Fibroblast of the aortic adventitia (primary cell): ENCODE measurements around the gene NSMCE4A. TPM values are rescaled to one million over a fixed set of nuclear protein-coding genes. Genes with fewer than 3 reads are reported as not detected.
"Not testable (repeated sequence)": the region's sequence is repeated elsewhere in the genome, so short reads cannot be mapped to it uniquely, and the experiment has no call there.

Source experiments
- DNase-seq: peaks from one replicate; pipeline ENCODE4 v3.0.0-alpha.2; 2010; ENCODE audit warnings: low read depth
- H3K4me3 ChIP-seq: 2 replicates; pipeline ENCODE4 v1.5.1; 2011; ENCODE audit warnings: low read depth, mild to moderate bottlenecking, control low read depth, low read length, moderate library complexity
- CTCF ChIP-seq: IDR thresholded peaks from 2 replicates; pipeline ENCODE4 v1.5.1; 2011; ENCODE audit warnings: mild to moderate bottlenecking, low read length, control low read depth, inconsistent platforms; ENCODE audit not compliant: insufficient read depth
- total RNA-seq: library from RNA; depleted of rRNA; stranded (reverse); fragments of >200 nt; gene quantifications from 2 replicates; pipeline ENCODE4 v1.2.3, GENCODE V29; 2012; ENCODE audit warnings: low replicate concordance

NSMCE4A gene, protein sequence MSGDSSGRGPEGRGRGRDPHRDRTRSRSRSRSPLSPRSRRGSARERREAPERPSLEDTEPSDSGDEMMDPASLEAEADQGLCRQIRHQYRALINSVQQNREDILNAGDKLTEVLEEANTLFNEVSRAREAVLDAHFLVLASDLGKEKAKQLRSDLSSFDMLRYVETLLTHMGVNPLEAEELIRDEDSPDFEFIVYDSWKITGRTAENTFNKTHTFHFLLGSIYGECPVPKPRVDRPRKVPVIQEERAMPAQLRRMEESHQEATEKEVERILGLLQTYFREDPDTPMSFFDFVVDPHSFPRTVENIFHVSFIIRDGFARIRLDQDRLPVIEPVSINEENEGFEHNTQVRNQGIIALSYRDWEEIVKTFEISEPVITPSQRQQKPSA
- 25.0 and 39.3 TPM in 2 replicates for total RNA-seq

GRCh38 chr10:121974535-121975294 lies at the start of gene NSMCE4A:
Gene NSMCE4A (minus strand): TSS chr10:121975217. CDS start chr10:121975165, 52 bp downstream.
- TF ChIP-seq CTCF, result no peak
- DNase-seq, result peak; percentile 66

DNA sequence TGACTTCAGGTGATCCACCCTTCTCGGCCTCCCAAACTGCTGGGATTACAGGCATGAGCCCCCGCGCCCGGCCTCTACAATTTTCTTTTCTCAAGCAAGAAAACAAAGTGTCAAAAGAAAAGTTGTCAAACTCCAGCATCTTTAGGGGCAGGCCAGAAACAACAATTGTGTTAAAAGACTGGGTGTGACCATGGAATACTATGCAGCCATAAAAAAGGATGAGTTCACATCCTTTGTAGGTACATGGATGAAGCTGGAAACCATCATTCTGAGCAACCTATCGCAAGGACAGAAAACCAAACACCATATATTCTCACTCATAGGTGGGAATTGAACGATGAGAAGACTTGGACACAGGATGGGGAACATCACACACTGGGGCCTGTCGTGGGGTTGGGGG lies 48.2 kb upstream of the NSMCE4A start:
- not testable (repeated sequence) for DNase-seq, H3K4me3 ChIP-seq

More at GRCh38 chr10:121974535-121975294, at the start of gene NSMCE4A:
- H3K4me3 ChIP-seq, result peak within 1 kb of the TSS; percentile 77

DNA sequence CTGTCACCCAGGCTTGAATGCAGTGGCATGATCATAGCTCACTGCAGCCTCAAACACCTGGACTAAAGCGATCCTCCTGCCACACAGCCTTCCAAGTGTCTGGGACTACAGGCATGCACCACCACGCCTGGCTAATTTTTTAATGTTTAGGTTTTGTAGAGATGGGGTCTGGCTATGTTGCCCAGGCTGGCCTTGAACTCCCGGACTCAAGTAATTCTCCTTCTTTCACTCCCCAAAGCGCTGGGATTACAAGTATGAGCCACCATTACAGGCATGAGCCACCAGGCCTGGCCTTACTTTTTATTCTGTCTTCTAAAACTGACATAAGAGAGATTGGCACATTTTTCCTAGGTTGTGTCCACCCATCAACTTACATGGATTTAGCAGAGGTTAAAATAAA lies 47.3 kb upstream of the NSMCE4A start:
- H3K4me3 ChIP-seq, result no peak overlapping the region
- DNase-seq, result no peak
- TF ChIP-seq CTCF, result no peak

- TF ChIP-seq CTCF, result no peak
- no peak overlapping the region for H3K4me3 ChIP-seq
- no peak for DNase-seq
Observed at GRCh38 chr10:122021828-122022227, 46.8 kb upstream of the NSMCE4A start.

- no peak overlapping the region for H3K4me3 ChIP-seq
- DNase-seq, result peak; percentile 68
Observed at GRCh38 chr10:122021379-122021778, 46.4 kb upstream of the NSMCE4A start.

DNA sequence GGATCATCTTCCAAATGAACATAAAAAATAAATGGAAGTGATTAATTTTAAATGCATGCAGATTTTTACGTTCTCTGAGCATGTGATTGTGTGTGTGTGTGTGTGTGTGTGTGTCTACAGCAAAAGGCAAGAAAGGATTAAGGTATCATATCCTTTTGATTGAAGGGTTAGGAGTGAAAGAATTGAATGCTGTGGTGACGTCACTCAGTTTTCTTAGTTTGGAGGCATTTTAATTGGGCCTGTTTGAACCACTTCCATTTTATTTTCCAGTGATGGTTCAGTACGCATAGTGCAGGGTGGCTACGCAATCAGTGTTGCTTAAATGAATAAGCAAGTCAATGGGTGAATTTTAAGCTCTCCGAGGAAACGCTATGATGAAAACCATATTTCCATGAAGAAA lies 45.2 kb upstream of the NSMCE4A start:
- no peak for TF ChIP-seq CTCF
- no peak overlapping the region for H3K4me3 ChIP-seq
- no peak for DNase-seq

More at GRCh38 chr10:122021379-122021778, 46.4 kb upstream of the NSMCE4A start:
- no peak for TF ChIP-seq CTCF

GRCh38 chr10:122019414-122019975 lies 44.5 kb upstream of the NSMCE4A start:
- no peak for TF ChIP-seq CTCF
- DNase-seq, result no peak
- no peak overlapping the region for H3K4me3 ChIP-seq
